HepG2 (cell line): ENCODE data around the gene YIF1B. TPM values are rescaled to one million over a fixed set of nuclear protein-coding genes. Genes with fewer than 3 reads are reported as not detected.

Source experiments
- ATAC-seq: fragments of 200-7000 bp; cut with Tn5 transposase; 3 replicates; pipeline ENCODE4 v1.9.1; 2020; ENCODE audit warnings: mild to moderate bottlenecking, moderate library complexity
- BruUV-seq: library from RNA; stranded (reverse); fragments of 400-500 nt; replicated peaks from 2 replicates; lab custom pipeline; 2021; lab: Mats Ljungman, UMichigan
- CTCF ChIA-PET: fragments of 300-600 bp; formaldehyde crosslinking; extraction: SDS; loops from one replicate; lab custom pipeline; 2021; ENCODE audit warnings: low total read pairs, inconsistent platforms, low intra/inter-chr PET ratio; lab: Yijun Ruan, JAX
- POLR2A ChIA-PET: fragments of 350-600 bp; sonication (Branson Sonifier 250); formaldehyde crosslinking; loops from one replicate; lab custom pipeline; 2020; ENCODE audit warnings: antibody characterized with exemption, inconsistent platforms; lab: Yijun Ruan, JAX
- DNase-seq: peaks from one replicate; pipeline ENCODE4 v3.0.0-alpha.2; 2015; ENCODE audit warnings: low spot score
- FAIRE-seq: peaks from 3 replicates; lab custom pipeline; 2011; peaks lifted over from hg19 to GRCh38; lab: Jason Lieb, UNC
- H2AFZ ChIP-seq: one replicate; pipeline ENCODE4 v1.6.1; 2011; ENCODE audit warnings: low read length, inconsistent platforms
- H3K27ac ChIP-seq: fragments of 300-600 bp; 3 replicates; pipeline ENCODE4 v1.8.0; 2011; ENCODE audit warnings: mixed run types, mild to moderate bottlenecking, mixed read lengths, low read length, inconsistent platforms; ENCODE audit not compliant: insufficient read depth; ENCODE audit errors: extremely low read length
- H3K27me3 ChIP-seq, 2 experiments: fragments of 200-600 bp in 1 of 2; 2 replicates in 1 of 2; 3 replicates in 1 of 2; pipeline versions ENCODE4 v1.6.0 to v1.8.0; 2011; ENCODE audit warnings: low read length in 2 of 2, mild to moderate bottlenecking in 2 of 2, moderate library complexity in 2 of 2, inconsistent platforms in 1 of 2; ENCODE audit not compliant: insufficient read depth in 2 of 2, control insufficient read depth in 1 of 2
- H3K36me3 ChIP-seq, 2 experiments: fragments of 200-600 bp in 1 of 2; replicated peaks in 1 of 2; 2 replicates in 1 of 2; 3 replicates in 1 of 2; pipeline versions ENCODE4 v1.5.1 to v1.8.0; 2011; ENCODE audit warnings: low read length in 2 of 2, inconsistent platforms in 1 of 2; ENCODE audit not compliant: insufficient read depth in 2 of 2, control insufficient read depth in 1 of 2
- H3K4me1 ChIP-seq: 2 replicates; pipeline ENCODE4 v1.5.1; 2012; ENCODE audit warnings: low read length, inconsistent platforms; ENCODE audit not compliant: insufficient read depth
- H3K4me2 ChIP-seq: 2 replicates; pipeline ENCODE4 v1.6.0; 2011; ENCODE audit warnings: low read depth, low read length, inconsistent platforms
- H3K4me3 ChIP-seq, 3 experiments: fragments of 200-600 bp in 1 of 3; sonication (generic), shearing (Covaris generic) in 1 of 3; replicated peaks in 1 of 3; 2 replicates each; pipeline ENCODE4 v1.5.1; 2011 to 2016; ENCODE audit warnings: low read length in 3 of 3, inconsistent platforms in 2 of 3, low read depth in 2 of 3, mild to moderate bottlenecking in 2 of 3, control low read depth in 1 of 3, mixed read lengths in 1 of 3; ENCODE audit not compliant: insufficient read depth in 1 of 3
- H3K79me2 ChIP-seq: one replicate; pipeline ENCODE4 v1.6.1; 2011; ENCODE audit warnings: low read length, inconsistent platforms; ENCODE audit not compliant: insufficient read depth
- H3K9ac ChIP-seq: 2 replicates; pipeline ENCODE4 v1.6.0; 2011; ENCODE audit warnings: mild to moderate bottlenecking, low read depth, low read length, inconsistent platforms; ENCODE audit not compliant: insufficient read depth
- H3K9me3 ChIP-seq: 2 replicates; pipeline ENCODE4 v1.5.1; 2012; ENCODE audit warnings: mild to moderate bottlenecking, low read length
- H4K20me1 ChIP-seq: 2 replicates; pipeline ENCODE4 v1.6.0; 2011; ENCODE audit warnings: inconsistent platforms, mild to moderate bottlenecking, low read length, moderate library complexity; ENCODE audit not compliant: insufficient read depth
- ATF6 ChIP-seq: sonication (generic); formaldehyde crosslinking; conservative IDR thresholded peaks from 2 replicates; pipeline ENCODE4 v1.4.0; 2020; ENCODE audit warnings: missing genetic modification reagents
- CBX1 ChIP-seq: IDR thresholded peaks from one replicate; pipeline ENCODE4 v1.6.1; 2016; ENCODE audit warnings: antibody characterized with exemption, low read depth
- CEBPG ChIP-seq: IDR thresholded peaks from 2 replicates; pipeline ENCODE4 v1.6.1; 2016
- GLI4 ChIP-seq: sonication (generic); formaldehyde crosslinking; IDR thresholded peaks from 2 replicates; pipeline ENCODE4 v1.5.1; 2020; ENCODE audit warnings: missing genetic modification reagents, mild to moderate bottlenecking, moderate library complexity, borderline replicate concordance
- HMG20B ChIP-seq: conservative IDR thresholded peaks from 2 replicates; pipeline ENCODE4 v1.6.1; 2016; ENCODE audit warnings: missing genetic modification reagents, missing compliant biosample characterization
- IKZF1 ChIP-seq: fragments of 450-650 bp; IDR thresholded peaks from 2 replicates; pipeline ENCODE4 v1.7.1; 2016
- IRF9 ChIP-seq: sonication (generic); formaldehyde crosslinking; IDR thresholded peaks from 2 replicates; pipeline ENCODE4 v1.8.0; 2022; ENCODE audit warnings: missing genetic modification reagents, mild to moderate bottlenecking, borderline replicate concordance
- MXD4 ChIP-seq: IDR thresholded peaks from 2 replicates; pipeline ENCODE4 v1.6.1; 2016; ENCODE audit warnings: mild to moderate bottlenecking, missing biosample characterization, missing genetic modification reagents
- POGZ ChIP-seq: sonication (generic); formaldehyde crosslinking; IDR thresholded peaks from 2 replicates; pipeline ENCODE4 v1.4.0; 2020; ENCODE audit warnings: mild to moderate bottlenecking, missing genetic modification reagents
- THYN1 ChIP-seq: sonication (generic); formaldehyde crosslinking; IDR thresholded peaks from 2 replicates; pipeline ENCODE4 v1.8.1; 2023; ENCODE audit warnings: low read depth, mild to moderate bottlenecking, moderate library complexity, missing genetic modification reagents, borderline replicate concordance
- ZNF513 ChIP-seq: sonication (generic); formaldehyde crosslinking; conservative IDR thresholded peaks from 2 replicates; pipeline ENCODE4 v1.5.0; 2020; ENCODE audit warnings: missing genetic modification reagents
- ZNF7 ChIP-seq: IDR thresholded peaks from 2 replicates; pipeline ENCODE4 v1.6.1; 2016; ENCODE audit warnings: missing biosample characterization, missing genetic modification reagents
- WGBS: methylation state at CpG from one replicate; pipeline ENCODE4 v1.1.6; 2017; ENCODE audit warnings: low lambda C conversion rate; 5-methylcytosine and 5-hydroxymethylcytosine counted together
- in situ Hi-C: cut with HindIII; loops from 2 replicates; pipeline ENCODE4 v1.10.0; 2017; ENCODE audit warnings: low pct_unique_long_range_greater_than_20kb; ENCODE audit not compliant: extremely low pct_ligation_motif_present
- intact Hi-C: fragments of 100-400 bp; cut with micrococcal nuclease; formaldehyde crosslinking; loops from one replicate; pipeline ENCODE4 v1.10.0; 2022; ENCODE audit not compliant: unreplicated experiment
- polyA plus RNA-seq, 8 experiments: library from polyadenylated mRNA; depleted of rRNA in 3 of 8; stranded (reverse) in 7 of 8; unstranded in 1 of 8; fragments of >200 nt; fragmentation: Illumina TruSeq in 4 of 8; extraction: Trizol in 4 of 8; gene quantifications; 2 replicates each; pipeline versions ENCODE4 v1.2.1 to v1.2.3, GENCODE V29; 2011 to 2016; ENCODE audit warnings: low read depth in 4 of 8, missing spikeins in 1 of 8, mixed read lengths in 1 of 8; ENCODE audit not compliant: insufficient read depth in 1 of 8
- total RNA-seq, 5 experiments: library from RNA; depleted of rRNA; stranded (reverse); fragments of >200 nt; fragmentation: Illumina TruSeq; extraction: Trizol; gene quantifications; 2 replicates each; pipeline ENCODE4 v1.2.3, GENCODE V29; 2016; ENCODE audit warnings: low read depth in 1 of 5

Gene YIF1B
- total and polyA plus RNA-seq, 2 of the 13 experiments (the other 11 are each of a cell fraction or from before 2014, with no cell fraction given) = 41.4 to 85.2 TPM

- Histone ChIP-seq H3K36me3 (peaks cover 3 to 6% of the 10 kb centered on the region in 2 experiments; a peak in 3 of 5 replicates), H3K79me2 (no peaks in the 10 kb centered on the region), H3K4me2 (no peak overlapping the region), H3K9ac (no peak overlapping the region), H3K9me3 (no peaks in the 10 kb centered on the region), H3K4me3 (no peak overlapping the region), H3K27me3 (no peaks in the 10 kb centered on the region), H3K4me1 (peaks cover 22% of the 10 kb centered on the region), H3K27ac (no peak overlapping the region), H4K20me1 (no peaks in the 10 kb centered on the region), H2AFZ (no peak overlapping the region)
- ChIA-PET POLR2A (no interaction called here), CTCF (no interaction called here)
- no peak for ATAC-seq
- FAIRE-seq = no peak
- WGBS = 90% methylated on average over 3 of the region's 8 CpGs
- intact Hi-C loops (no loop called here), in situ Hi-C loops (no loop called here)
- TF ChIP-seq CEBPG (no peak), HMG20B (CRISPR knock-in tag) (no peak), ZNF7 (CRISPR knock-in tag) (no peak), ATF6 (CRISPR knock-in tag) (no peak)
- no peak for DNase-seq
- BruUV-seq = no TSS peak
These were observed 8.2 kb downstream of the YIF1B start for GRCh38 chr19:38307597-38307996.

GRCh38 chr19:38307076-38307475, 8.7 kb downstream of the YIF1B start:
- Histone ChIP-seq H2AFZ (no peak overlapping the region), H3K4me1 (peaks cover 22% of the 10 kb centered on the region), H4K20me1 (no peaks in the 10 kb centered on the region), H3K4me3 (no peak overlapping the region), H3K9ac (no peak overlapping the region), H3K9me3 (no peaks in the 10 kb centered on the region), H3K27ac (no peak overlapping the region), H3K27me3 (no peaks in the 10 kb centered on the region), H3K79me2 (no peaks in the 10 kb centered on the region), H3K36me3 (peaks cover 3 to 6% of the 10 kb centered on the region in 2 experiments; a peak in 3 of 5 replicates), H3K4me2 (no peak overlapping the region)
- POLR2A ChIA-PET = no interaction called here
- intact Hi-C loops = no loop called here
- no peak for ATAC-seq
- TF ChIP-seq CBX1 (no peak), POGZ (CRISPR knock-in tag) (no peak), THYN1 (CRISPR knock-in tag) (no peak), IKZF1 (no peak), ZNF513 (no peak), MXD4 (CRISPR knock-in tag) (no peak), GLI4 (CRISPR knock-in tag) (no peak), IRF9 (CRISPR knock-in tag) (no peak)
- 93% methylated on average over 2 of the region's 4 CpGs for WGBS
- no peak for FAIRE-seq
- no TSS peak for BruUV-seq
- no peak for DNase-seq
- CTCF ChIA-PET = no interaction called here
- in situ Hi-C loops = no loop called here
